Gastrocnemius medialis (tissue), 4 donors: ENCODE data around the gene KCNC2.

Experiments used
- POLR2A ChIP-seq, 2 donors: fragments of 450-650 bp; IDR thresholded peaks; one replicate each; pipeline ENCODE4 v1.6.1; 2017; ENCODE audit warnings: antibody characterized with exemption in 2 of 2, mild to moderate bottlenecking in 2 of 2, moderate library complexity in 2 of 2
- TF ChIP-seq, protein P1 (sequence below), 5 experiments: fragments of 450-650 bp in 3 of 5; fragments of 200-600 bp in 2 of 5; sonication (generic) in 2 of 5; IDR thresholded peaks in 4 of 5; conservative IDR thresholded peaks in 1 of 5; 1 replicate in 4 of 5; 2 replicates in 1 of 5; pipeline ENCODE4 v1.5.1; 2016 to 2019; ENCODE audit warnings: antibody characterized with exemption in 5 of 5, mild to moderate bottlenecking in 3 of 5, moderate library complexity in 3 of 5

- TF ChIP-seq, protein P1, sequence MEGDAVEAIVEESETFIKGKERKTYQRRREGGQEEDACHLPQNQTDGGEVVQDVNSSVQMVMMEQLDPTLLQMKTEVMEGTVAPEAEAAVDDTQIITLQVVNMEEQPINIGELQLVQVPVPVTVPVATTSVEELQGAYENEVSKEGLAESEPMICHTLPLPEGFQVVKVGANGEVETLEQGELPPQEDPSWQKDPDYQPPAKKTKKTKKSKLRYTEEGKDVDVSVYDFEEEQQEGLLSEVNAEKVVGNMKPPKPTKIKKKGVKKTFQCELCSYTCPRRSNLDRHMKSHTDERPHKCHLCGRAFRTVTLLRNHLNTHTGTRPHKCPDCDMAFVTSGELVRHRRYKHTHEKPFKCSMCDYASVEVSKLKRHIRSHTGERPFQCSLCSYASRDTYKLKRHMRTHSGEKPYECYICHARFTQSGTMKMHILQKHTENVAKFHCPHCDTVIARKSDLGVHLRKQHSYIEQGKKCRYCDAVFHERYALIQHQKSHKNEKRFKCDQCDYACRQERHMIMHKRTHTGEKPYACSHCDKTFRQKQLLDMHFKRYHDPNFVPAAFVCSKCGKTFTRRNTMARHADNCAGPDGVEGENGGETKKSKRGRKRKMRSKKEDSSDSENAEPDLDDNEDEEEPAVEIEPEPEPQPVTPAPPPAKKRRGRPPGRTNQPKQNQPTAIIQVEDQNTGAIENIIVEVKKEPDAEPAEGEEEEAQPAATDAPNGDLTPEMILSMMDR (IDR thresholded peaks at IDR 0.05 in 4 of 5, conservative IDR thresholded peaks at IDR 0.05 in 1 of 5) = no peak
- TF ChIP-seq POLR2A (IDR thresholded peaks at IDR 0.05) = no peak
Observed at GRCh38 chr12:75103822-75104221, 105.8 kb downstream of the KCNC2 start.
